Muscle layer of colon (tissue), 2 donors: Measurements from ENCODE around the gene EIF4G1.

ENCODE experiments used
- H3K27ac ChIP-seq: one replicate; pipeline ENCODE4 v1.7.0; 2013; ENCODE audit warnings: low read depth, mild to moderate bottlenecking, low read length, moderate library complexity
- H3K27me3 ChIP-seq, 2 donors: one replicate each; pipeline ENCODE4 v1.7.0; 2013; ENCODE audit warnings: low read length in 2 of 2, mild to moderate bottlenecking in 2 of 2; ENCODE audit not compliant: insufficient read depth in 2 of 2, control insufficient read depth in 1 of 2
- H3K36me3 ChIP-seq: one replicate; pipeline ENCODE4 v1.7.0; 2013; ENCODE audit warnings: mild to moderate bottlenecking, low read length; ENCODE audit not compliant: insufficient read depth
- H3K4me1 ChIP-seq: one replicate; pipeline ENCODE4 v1.7.0; 2013; ENCODE audit warnings: mild to moderate bottlenecking, low read length; ENCODE audit not compliant: insufficient read depth
- H3K4me3 ChIP-seq, 2 donors: one replicate each; pipeline ENCODE4 v1.7.0; 2013; ENCODE audit warnings: low read length in 2 of 2, low read depth in 1 of 2, mild to moderate bottlenecking in 1 of 2, moderate library complexity in 1 of 2
- H3K9ac ChIP-seq: one replicate; pipeline ENCODE4 v1.7.0; 2013; ENCODE audit warnings: low read length
- H3K9me3 ChIP-seq: one replicate; pipeline ENCODE4 v1.7.0; 2013; ENCODE audit warnings: mild to moderate bottlenecking, low read length
- donor health status: abdominal sarcoma.
- donor health status: Adenocarcinoma of cecum.

The EIF4G1 gene

DNA sequence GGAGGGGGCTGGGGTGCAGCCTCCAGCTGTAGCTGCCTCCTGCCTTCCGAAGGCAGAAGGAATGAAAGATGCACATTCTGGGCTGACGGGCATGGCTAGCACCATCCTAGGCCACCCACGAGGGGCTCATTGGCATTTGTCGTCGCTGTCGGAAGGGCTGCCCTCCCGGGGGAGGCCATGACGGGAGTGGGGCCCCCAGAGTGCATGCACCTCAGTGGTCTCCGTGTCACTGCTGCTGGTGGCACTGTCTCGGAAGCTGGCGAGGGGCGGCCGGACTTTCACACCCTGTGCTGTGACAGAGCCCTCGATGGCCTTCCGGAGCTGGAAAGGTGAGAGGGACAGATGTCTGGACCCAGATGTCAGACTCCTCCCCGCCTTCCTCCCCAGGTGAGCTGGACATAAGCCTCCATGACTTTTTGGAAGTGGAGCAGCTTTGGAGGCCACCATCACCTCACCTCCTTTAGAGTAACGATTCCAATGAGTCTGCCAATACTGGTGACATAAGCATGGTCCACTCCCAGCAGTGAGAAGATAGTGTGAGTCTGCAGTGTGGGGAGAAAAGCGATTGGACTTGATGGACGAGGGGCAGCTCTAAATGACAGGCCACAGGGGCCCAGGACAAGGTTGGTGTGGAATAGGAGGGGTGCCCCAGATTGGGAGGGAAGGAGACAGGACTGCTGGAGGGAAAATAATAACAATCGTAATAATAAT is 32.2 kb downstream of the EIF4G1 start:
- no peaks in the 10 kb centered on the region for H3K27me3 ChIP-seq
- H3K27ac ChIP-seq: no peak overlapping the region
- no peak overlapping the region for H3K4me3 ChIP-seq
- H3K9me3 ChIP-seq: no peaks in the 10 kb centered on the region
- no peak overlapping the region for H3K9ac ChIP-seq
- peaks cover 36% of the 10 kb centered on the region for H3K36me3 ChIP-seq
- H3K4me1 ChIP-seq: peaks cover 5% of the 10 kb centered on the region

DNA sequence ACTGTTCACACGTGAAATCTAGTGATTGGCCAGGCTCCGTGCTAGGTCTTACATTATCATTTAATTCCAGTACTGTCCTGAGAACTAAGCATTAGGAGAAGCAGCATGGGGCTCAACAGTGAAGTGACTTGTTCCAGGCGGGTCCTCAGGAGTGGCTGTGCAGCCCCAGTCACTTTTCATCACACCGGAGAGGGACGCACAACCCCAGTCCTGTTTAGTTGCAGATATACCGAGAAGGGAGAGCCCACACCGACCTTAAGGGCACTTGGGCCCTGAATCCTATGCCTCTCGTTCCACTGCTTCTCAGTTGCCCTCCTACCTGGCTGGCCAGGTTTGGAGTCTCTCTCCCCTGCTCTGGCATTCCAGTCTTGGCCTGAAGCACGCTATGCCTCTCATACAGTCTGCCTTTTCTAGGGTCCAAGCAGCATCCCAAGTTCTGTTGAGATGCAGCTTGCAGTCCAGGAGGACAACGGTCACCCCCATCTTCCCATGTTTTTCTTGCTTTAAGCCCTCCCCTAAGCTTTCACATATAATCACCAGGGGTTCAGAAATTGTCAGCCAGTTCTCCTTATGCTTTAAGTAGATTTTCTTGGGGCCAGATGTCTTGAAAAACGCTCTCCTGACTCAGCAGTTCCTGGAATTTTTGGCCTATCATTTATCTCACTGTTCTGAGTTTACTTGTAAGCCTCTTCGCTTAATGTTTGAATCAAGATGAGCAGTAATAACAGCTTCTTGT is 33.1 kb downstream of the EIF4G1 start:
- Histone ChIP-seq H3K9ac (no peak overlapping the region), H3K9me3 (no peaks in the 10 kb centered on the region), H3K36me3 (peaks cover 29% of the 10 kb centered on the region), H3K27me3 (no peaks in the 10 kb centered on the region), H3K4me3 (no peak overlapping the region), H3K4me1 (peaks cover 8% of the 10 kb centered on the region), H3K27ac (no peak overlapping the region)

DNA sequence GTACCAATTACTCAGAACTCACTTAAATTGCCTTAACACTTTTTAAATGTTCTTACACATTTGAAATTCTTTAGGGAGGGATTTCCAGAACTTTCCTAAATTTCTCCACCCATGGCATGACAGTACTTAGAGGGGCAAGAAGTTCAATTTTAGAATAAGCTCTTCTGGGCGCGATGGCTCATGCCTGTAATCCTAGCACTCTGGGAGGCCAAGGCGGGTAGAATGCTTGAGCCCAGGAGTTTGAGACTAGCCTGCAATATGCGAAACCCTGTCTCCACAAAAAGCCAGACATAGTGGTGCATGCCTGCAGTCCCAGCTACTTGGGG is 33.6 kb downstream of the EIF4G1 start:
- H3K4me1 ChIP-seq: peaks cover 8% of the 10 kb centered on the region
- no peak overlapping the region for H3K9ac ChIP-seq
- no peak overlapping the region for H3K27ac ChIP-seq

DNA sequence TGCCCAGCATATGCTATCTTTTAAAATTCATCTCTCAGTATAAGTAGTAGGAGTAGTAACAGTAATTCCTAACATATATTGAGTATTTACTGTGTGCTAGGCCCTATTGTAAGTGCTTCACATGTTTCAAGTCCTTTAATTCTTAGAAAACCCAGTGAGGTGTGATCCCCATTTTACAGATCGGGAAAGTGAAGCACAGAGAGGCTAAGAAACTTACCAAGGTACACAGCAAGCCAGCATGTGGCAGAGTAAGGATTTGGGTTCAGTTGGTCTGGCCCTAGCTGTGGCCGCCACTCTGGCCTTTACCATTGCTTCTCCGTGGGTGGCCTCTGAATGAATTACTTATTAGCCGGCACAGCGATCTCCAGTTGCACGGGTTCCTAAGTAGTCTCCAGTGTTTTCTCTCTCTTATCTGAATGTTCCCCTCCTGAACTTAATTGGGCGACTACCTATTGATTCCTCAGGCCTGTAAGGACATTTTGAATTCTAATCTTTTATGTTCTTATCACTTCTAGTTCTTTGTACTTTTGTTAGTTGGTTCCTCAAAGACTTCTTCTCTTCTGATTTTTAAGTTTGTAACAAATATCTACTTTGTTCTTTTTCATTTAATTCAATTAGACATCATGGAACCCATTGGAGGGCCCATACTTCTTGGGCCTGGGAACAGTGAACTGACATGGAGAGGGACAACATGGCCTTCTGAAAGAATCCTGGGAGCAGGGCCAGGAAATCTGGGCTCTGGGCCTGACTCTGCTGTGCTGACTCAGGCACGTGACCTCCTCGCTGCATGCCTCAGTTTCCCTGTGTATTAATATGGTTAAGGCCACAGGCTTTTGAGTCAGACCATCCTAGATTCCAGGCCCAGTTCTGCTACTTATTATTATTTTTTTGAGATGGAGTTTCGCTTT is 35.4 kb downstream of the EIF4G1 start:
- no peak overlapping the region for H3K4me3 ChIP-seq
- peaks cover 8% of the 10 kb centered on the region for H3K36me3 ChIP-seq
- no peak overlapping the region for H3K27ac ChIP-seq
- H3K9me3 ChIP-seq: no peaks in the 10 kb centered on the region
- H3K27me3 ChIP-seq: no peaks in the 10 kb centered on the region
- H3K9ac ChIP-seq: no peak overlapping the region
- H3K4me1 ChIP-seq: peaks cover 8% of the 10 kb centered on the region

More for the DNA sequence above, 33.6 kb downstream of the EIF4G1 start:
- Histone ChIP-seq H3K9me3 (no peaks in the 10 kb centered on the region), H3K36me3 (peaks cover 23% of the 10 kb centered on the region), H3K27me3 (no peaks in the 10 kb centered on the region), H3K4me3 (no peak overlapping the region)

DNA sequence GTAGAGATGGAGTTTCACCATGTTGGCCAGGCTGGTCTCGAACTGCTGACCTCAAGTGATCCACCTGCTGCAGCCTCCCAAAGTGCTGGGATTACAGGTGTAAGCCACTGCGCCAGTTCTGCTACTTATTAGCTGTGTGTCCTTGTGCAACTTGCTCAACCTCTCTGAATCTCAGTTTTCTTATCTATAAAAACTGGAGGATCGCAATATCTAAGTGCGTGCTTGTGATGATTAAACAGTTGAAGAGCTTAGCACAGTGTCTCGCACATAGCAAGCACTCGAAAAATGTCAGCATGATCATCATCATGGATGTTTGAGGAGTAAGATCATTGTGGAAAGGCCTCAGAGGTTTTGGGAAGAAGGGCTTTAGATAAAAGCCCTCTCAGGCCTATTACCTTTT is 36.2 kb downstream of the EIF4G1 start:
- Histone ChIP-seq H3K9ac (no peak overlapping the region), H3K27me3 (no peaks in the 10 kb centered on the region), H3K9me3 (no peaks in the 10 kb centered on the region), H3K4me1 (peaks cover 8% of the 10 kb centered on the region), H3K27ac (no peak overlapping the region), H3K4me3 (no peak overlapping the region), H3K36me3 (peaks cover under 1% of the 10 kb centered on the region)

DNA sequence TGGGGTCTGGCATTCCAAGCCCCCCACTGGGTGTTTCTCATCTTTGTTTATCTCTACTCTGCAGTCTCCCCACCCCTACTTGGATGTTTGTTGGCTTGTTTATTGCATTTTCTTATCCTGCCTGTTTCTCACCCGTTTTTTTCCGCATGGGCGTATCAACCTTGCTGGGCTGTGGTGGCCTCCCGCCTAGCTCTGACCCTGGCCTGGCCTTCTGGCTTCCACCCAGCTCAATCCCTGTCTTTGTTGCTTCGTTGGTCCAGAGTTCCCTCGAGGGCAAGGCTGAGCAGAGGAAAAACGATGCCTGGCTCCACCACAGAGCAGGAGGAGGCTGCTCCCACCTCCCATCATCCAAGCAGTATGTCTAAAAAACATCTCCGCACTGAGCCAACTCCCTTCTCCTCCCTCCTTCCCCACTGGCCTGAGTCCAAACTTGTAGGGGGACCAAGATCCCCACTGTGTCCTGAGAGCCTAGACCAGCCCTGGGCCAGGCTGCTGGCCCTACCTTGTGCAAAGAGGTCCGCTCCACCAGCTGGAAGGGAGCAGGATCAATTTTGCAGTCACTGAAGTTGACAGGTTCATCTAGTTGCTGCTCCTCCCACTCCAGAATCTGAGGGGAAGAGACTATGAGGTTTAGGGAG is 37.2 kb downstream of the EIF4G1 start:
- no peak overlapping the region for H3K4me3 ChIP-seq
- H3K4me1 ChIP-seq: peaks cover 8% of the 10 kb centered on the region
- H3K36me3 ChIP-seq: peaks cover 7% of the 10 kb centered on the region
- H3K27me3 ChIP-seq: no peaks in the 10 kb centered on the region
- H3K9ac ChIP-seq: no peak overlapping the region
- no peak overlapping the region for H3K27ac ChIP-seq
- no peaks in the 10 kb centered on the region for H3K9me3 ChIP-seq

DNA sequence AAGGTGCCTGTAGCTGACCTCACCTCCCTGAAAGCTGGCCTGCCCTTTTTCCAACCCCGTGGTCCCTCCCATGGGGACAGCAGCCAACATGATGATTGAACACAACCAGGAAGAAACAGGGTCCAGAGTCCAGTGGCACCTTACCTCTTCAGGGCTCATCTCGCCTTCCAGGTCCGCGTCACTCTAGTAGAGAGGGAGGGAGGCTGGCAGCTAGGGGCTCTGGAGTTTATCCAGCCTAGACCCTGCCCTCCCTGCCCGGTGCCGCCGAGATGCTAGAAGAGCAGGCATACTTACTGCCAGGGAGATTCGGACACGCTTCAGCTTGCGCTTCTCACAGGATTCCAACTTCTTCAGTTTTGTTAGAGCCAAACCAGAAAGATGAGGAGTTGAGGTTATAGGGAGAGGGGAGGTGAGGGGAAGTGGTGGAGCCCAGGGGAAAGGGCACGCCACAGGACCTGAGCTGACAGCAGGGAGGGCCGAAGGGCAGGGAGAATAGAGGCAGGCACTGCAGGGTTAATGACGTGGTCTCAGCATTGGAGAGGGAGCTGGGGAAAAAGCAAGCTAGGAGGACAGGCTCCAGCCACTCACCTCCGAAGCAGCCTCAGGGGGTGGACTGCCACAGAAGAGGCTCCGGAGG is 37.9 kb downstream of the EIF4G1 start:
- no peaks in the 10 kb centered on the region for H3K27me3 ChIP-seq
- peaks cover 8% of the 10 kb centered on the region for H3K4me1 ChIP-seq
- no peak overlapping the region for H3K4me3 ChIP-seq
- peaks cover 13% of the 10 kb centered on the region for H3K36me3 ChIP-seq
- no peaks in the 10 kb centered on the region for H3K9me3 ChIP-seq
- no peak overlapping the region for H3K9ac ChIP-seq
- H3K27ac ChIP-seq: no peak overlapping the region

DNA sequence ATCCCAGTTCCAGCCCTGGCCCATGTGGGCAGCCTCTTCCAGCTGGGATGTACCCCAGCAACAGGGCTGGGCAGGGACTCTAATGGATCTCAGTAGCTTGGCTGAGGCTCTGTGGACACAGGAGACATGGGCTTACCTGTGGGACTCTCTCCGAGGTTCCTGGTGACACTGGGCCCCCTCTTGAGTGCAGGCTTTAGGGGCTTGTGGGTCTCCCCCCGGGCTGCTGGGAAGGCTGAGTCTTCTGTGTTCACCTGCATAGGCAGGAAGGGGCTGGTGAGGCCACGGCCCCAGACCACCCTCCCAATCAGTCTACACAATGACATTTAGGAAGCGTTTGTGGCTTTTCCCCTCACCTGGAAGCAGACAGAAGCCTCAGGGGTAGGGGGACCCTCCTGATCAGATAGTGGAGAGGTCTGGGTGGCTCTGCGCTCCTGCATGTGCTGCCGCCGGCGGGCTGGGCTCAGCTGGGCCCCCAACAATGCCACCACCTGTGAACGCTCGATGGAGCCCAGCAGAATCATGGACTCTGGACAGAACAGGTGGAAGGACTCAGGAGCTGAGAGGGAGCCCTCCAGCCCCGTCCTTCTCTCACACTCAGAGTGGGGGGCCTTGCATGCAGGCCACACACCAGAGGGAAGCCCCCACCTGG is 38.6 kb downstream of the EIF4G1 start:
- Histone ChIP-seq H3K9ac (no peak overlapping the region), H3K27me3 (no peaks in the 10 kb centered on the region), H3K27ac (no peak overlapping the region), H3K4me3 (no peak overlapping the region), H3K4me1 (peaks cover 8% of the 10 kb centered on the region), H3K36me3 (peaks cover 13% of the 10 kb centered on the region), H3K9me3 (no peaks in the 10 kb centered on the region)

DNA sequence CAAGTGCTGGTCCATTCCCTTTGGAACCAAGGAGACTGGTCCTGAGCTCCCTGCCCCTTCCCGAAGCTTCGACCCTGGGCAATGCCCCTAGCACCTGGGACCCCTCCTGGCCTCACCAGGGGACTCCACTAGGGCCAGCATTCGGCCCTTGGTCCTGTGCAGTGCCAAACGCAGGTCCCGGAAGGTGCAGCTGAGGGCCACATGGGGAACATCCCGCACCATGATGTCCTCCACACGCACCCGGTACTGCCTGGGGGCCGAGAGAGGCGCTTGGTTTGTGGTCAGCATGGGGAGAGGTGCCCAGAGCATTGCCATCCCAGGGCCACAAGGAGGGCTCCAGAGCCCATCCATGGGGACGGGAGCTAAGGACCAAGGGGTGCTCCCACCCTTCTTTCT is 39.1 kb downstream of the EIF4G1 start:
- H3K36me3 ChIP-seq: peaks cover 13% of the 10 kb centered on the region
- no peaks in the 10 kb centered on the region for H3K9me3 ChIP-seq
- H3K27ac ChIP-seq: no peak overlapping the region
- H3K27me3 ChIP-seq: no peaks in the 10 kb centered on the region
- no peak overlapping the region for H3K9ac ChIP-seq
- H3K4me3 ChIP-seq: no peak overlapping the region
- peaks cover 8% of the 10 kb centered on the region for H3K4me1 ChIP-seq

DNA sequence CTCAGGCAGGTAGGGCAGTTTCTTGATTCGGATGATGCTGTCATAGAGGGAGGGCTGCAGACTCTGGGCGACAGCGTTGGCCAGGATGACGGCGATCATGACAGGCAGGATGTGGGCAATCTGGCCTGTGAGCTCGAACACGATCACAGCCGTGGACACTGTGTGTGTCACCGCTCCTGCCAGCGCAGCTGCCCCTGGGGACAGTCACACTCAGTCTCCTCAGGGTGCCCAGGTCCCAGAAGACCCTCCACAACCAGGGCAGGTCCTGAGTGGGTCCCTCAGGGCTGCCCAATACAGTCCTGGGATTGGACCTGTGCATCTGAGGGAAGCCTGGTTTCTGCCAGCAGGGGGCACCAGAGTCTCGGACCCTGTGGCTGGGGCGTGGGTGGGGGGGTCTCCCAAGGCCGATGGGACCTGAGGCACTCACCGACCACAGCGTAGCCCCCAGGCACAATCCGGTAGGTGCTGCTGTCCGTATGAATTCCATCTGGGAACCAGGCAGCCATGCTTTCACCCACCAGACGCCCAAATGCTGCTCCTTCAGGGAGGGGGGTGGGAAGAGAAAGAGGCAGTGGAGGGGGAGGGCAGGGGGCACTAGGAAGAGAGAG is 39.8 kb downstream of the EIF4G1 start:
- H3K9me3 ChIP-seq: no peaks in the 10 kb centered on the region
- no peak overlapping the region for H3K27ac ChIP-seq
- H3K27me3 ChIP-seq: no peaks in the 10 kb centered on the region
- no peak overlapping the region for H3K4me3 ChIP-seq
- peaks cover 8% of the 10 kb centered on the region for H3K4me1 ChIP-seq
- H3K36me3 ChIP-seq: peaks cover 13% of the 10 kb centered on the region
- H3K9ac ChIP-seq: no peak overlapping the region
